HepG2 (cell line): ENCODE measurements around the gene CYTH1. TPM values are rescaled to one million over a fixed set of nuclear protein-coding genes. Genes with fewer than 3 reads are reported as not detected.

Source experiments
- ATAD3A ChIP-seq: sonication (generic); formaldehyde crosslinking; IDR thresholded peaks from 2 replicates; pipeline ENCODE4 v1.4.0; 2020; ENCODE audit warnings: missing genetic modification reagents
- ATF7 ChIP-seq, 2 experiments: fragments of 450-650 bp in 1 of 2; sonication (generic) in 1 of 2; formaldehyde crosslinking in 1 of 2; IDR thresholded peaks; 2 replicates each; pipeline versions ENCODE4 v1.4.0 to v1.6.1; 2016 to 2020; ENCODE audit warnings: antibody characterized with exemption in 1 of 2, mild to moderate bottlenecking in 1 of 2, missing genetic modification reagents in 1 of 2
- CENPBD1 ChIP-seq: sonication (generic); formaldehyde crosslinking; IDR thresholded peaks from 2 replicates; pipeline ENCODE4 v1.8.0; 2022; ENCODE audit warnings: missing genetic modification reagents, low read depth, mild to moderate bottlenecking, borderline replicate concordance
- EZH2 ChIP-seq: conservative IDR thresholded peaks from 2 replicates; pipeline ENCODE4 v1.6.1; 2012; ENCODE audit warnings: mild to moderate bottlenecking, low read depth, low read length, moderate library complexity
- GABPB1 ChIP-seq: IDR thresholded peaks from 2 replicates; pipeline ENCODE4 v1.6.1; 2016; ENCODE audit warnings: mild to moderate bottlenecking, missing genetic modification reagents, moderate library complexity, missing compliant biosample characterization
- GTF2F1 ChIP-seq: fragments of 150-350 bp; IDR thresholded peaks from 2 replicates; pipeline ENCODE4 v1.6.1; 2014; ENCODE audit warnings: low read length
- GTF3A ChIP-seq: sonication (generic); formaldehyde crosslinking; conservative IDR thresholded peaks from 2 replicates; pipeline ENCODE4 v1.4.0; 2020; ENCODE audit warnings: mild to moderate bottlenecking, missing genetic modification reagents
- IRF2 ChIP-seq: IDR thresholded peaks from 2 replicates; pipeline ENCODE4 v1.6.1; 2018; ENCODE audit warnings: missing genetic modification reagents, missing compliant biosample characterization
- IRX3 ChIP-seq: sonication (generic); formaldehyde crosslinking; IDR thresholded peaks from 2 replicates; pipeline ENCODE4 v1.8.1; 2023; ENCODE audit warnings: mild to moderate bottlenecking, low read depth, missing genetic modification reagents, borderline replicate concordance
- KDM5B ChIP-seq: sonication (generic); formaldehyde crosslinking; IDR thresholded peaks from 2 replicates; pipeline ENCODE4 v1.4.0; 2020; ENCODE audit warnings: missing genetic modification reagents, mild to moderate bottlenecking, borderline replicate concordance
- LBX2 ChIP-seq: sonication (generic); formaldehyde crosslinking; IDR thresholded peaks from 2 replicates; pipeline ENCODE4 v1.5.0; 2020; ENCODE audit warnings: missing genetic modification reagents, mild to moderate bottlenecking, borderline replicate concordance
- MAZ ChIP-seq, 2 experiments: sonication (generic) in 1 of 2; formaldehyde crosslinking in 1 of 2; IDR thresholded peaks; 2 replicates each; pipeline versions ENCODE4 v1.5.0 to v1.6.1; 2012 to 2020; ENCODE audit warnings: low read depth in 2 of 2, mild to moderate bottlenecking in 2 of 2, borderline replicate concordance in 1 of 2, improper control_type of control experiment in 1 of 2, low read length in 1 of 2, missing genetic modification reagents in 1 of 2, moderate library complexity in 1 of 2
- MXD3 ChIP-seq: IDR thresholded peaks from 2 replicates; pipeline ENCODE4 v1.6.1; 2016; ENCODE audit warnings: mild to moderate bottlenecking, missing biosample characterization, missing genetic modification reagents
- NCOA2 ChIP-seq: sonication (generic); formaldehyde crosslinking; IDR thresholded peaks from 2 replicates; pipeline ENCODE4 v1.8.0; 2022; ENCODE audit warnings: inconsistent platforms
- PRMT3 ChIP-seq: sonication (generic); formaldehyde crosslinking; IDR thresholded peaks from 2 replicates; pipeline ENCODE4 v1.8.1; 2022; ENCODE audit warnings: low read depth, mild to moderate bottlenecking, moderate library complexity, missing genetic modification reagents, borderline replicate concordance
- SAFB2 ChIP-seq: sonication (generic); formaldehyde crosslinking; IDR thresholded peaks from 2 replicates; pipeline ENCODE4 v1.5.1; 2020; ENCODE audit warnings: missing genetic modification reagents, low read depth, mild to moderate bottlenecking, borderline replicate concordance
- SALL2 ChIP-seq: sonication (generic); formaldehyde crosslinking; IDR thresholded peaks from 2 replicates; pipeline ENCODE4 v1.8.1; 2023; ENCODE audit warnings: mild to moderate bottlenecking, missing genetic modification reagents, inconsistent platforms
- SMARCE1 ChIP-seq: fragments of 450-650 bp; IDR thresholded peaks from 2 replicates; pipeline ENCODE4 v1.6.1; 2017; ENCODE audit warnings: borderline replicate concordance
- STAG1 ChIP-seq: sonication (generic); formaldehyde crosslinking; IDR thresholded peaks from 2 replicates; pipeline ENCODE4 v1.4.0; 2020; ENCODE audit warnings: missing genetic modification reagents
- TAF1 ChIP-seq: sonication (generic); formaldehyde crosslinking; IDR thresholded peaks from 2 replicates; pipeline ENCODE4 v1.4.0; 2020; ENCODE audit warnings: missing genetic modification reagents
- ZBTB2 ChIP-seq: sonication (generic); formaldehyde crosslinking; IDR thresholded peaks from 2 replicates; pipeline ENCODE4 v1.8.0; 2022; ENCODE audit warnings: low read depth, missing genetic modification reagents
- ZBTB7B ChIP-seq: sonication (generic); formaldehyde crosslinking; IDR thresholded peaks from 2 replicates; pipeline ENCODE4 v1.4.0; 2020; ENCODE audit warnings: missing genetic modification reagents
- ZNF121 ChIP-seq: sonication (generic); formaldehyde crosslinking; IDR thresholded peaks from 2 replicates; pipeline ENCODE4 v1.5.0; 2020; ENCODE audit warnings: mild to moderate bottlenecking, missing genetic modification reagents
- ZNF292 ChIP-seq: sonication (generic); formaldehyde crosslinking; IDR thresholded peaks from 2 replicates; pipeline ENCODE4 v1.8.1; 2022; ENCODE audit warnings: mild to moderate bottlenecking, low read depth, missing genetic modification reagents, borderline replicate concordance
- ZNF362 ChIP-seq: sonication (generic); formaldehyde crosslinking; IDR thresholded peaks from 2 replicates; pipeline ENCODE4 v1.4.0; 2020; ENCODE audit warnings: missing genetic modification reagents, mild to moderate bottlenecking, borderline replicate concordance
- ZNF749 ChIP-seq: sonication (generic); formaldehyde crosslinking; IDR thresholded peaks from 2 replicates; pipeline ENCODE4 v1.8.0; 2022; ENCODE audit warnings: mild to moderate bottlenecking, missing genetic modification reagents, moderate library complexity, borderline replicate concordance
- polyA plus RNA-seq, 8 experiments: library from polyadenylated mRNA; depleted of rRNA in 3 of 8; stranded (reverse) in 7 of 8; unstranded in 1 of 8; fragments of >200 nt; fragmentation: Illumina TruSeq in 4 of 8; extraction: Trizol in 4 of 8; gene quantifications; 2 replicates each; pipeline versions ENCODE4 v1.2.1 to v1.2.3, GENCODE V29; 2011 to 2016; ENCODE audit warnings: low read depth in 4 of 8, missing spikeins in 1 of 8, mixed read lengths in 1 of 8; ENCODE audit not compliant: insufficient read depth in 1 of 8
- total RNA-seq, 5 experiments: library from RNA; depleted of rRNA; stranded (reverse); fragments of >200 nt; fragmentation: Illumina TruSeq; extraction: Trizol; gene quantifications; 2 replicates each; pipeline ENCODE4 v1.2.3, GENCODE V29; 2016; ENCODE audit warnings: low read depth in 1 of 5

Gene CYTH1
- total and polyA plus RNA-seq, 2 of the 13 experiments (the other 11 are each of a cell fraction or from before 2014, with no cell fraction given): 20.1 to 48.9 TPM

GRCh38 chr17:78746263-78746948 is 35.7 kb downstream of the CYTH1 start (continued):
- no peak for TF ChIP-seq SAFB2
- TF ChIP-seq ZBTB7B (CRISPR knock-in tag): 0 out of 2 replicates have a peak, but pooled peaks have one; percentile 37
- TF ChIP-seq ATF7 (IDR thresholded peaks at IDR 0.05): no peak
- no peak for TF ChIP-seq ATF7 (CRISPR knock-in tag; IDR thresholded peaks at IDR 0.05)
- no peak for TF ChIP-seq GTF3A (CRISPR knock-in tag)
- TF ChIP-seq ZNF292 (CRISPR knock-in tag): no peak
- no peak for TF ChIP-seq GTF2F1
- TF ChIP-seq LBX2 (CRISPR knock-in tag): no peak
- TF ChIP-seq NCOA2 (CRISPR knock-in tag): peak; percentile 29; the same call in 1 of the 2 replicates
- no peak for TF ChIP-seq MAZ (IDR thresholded peaks at IDR 0.05; ENCODE audit: borderline replicate concordance, low read depth, low read length)
- no peak for TF ChIP-seq MAZ (CRISPR knock-in tag; IDR thresholded peaks at IDR 0.05; ENCODE audit: low read depth)
- no peak; the same call in 1 of the 2 replicates for TF ChIP-seq GABPB1 (CRISPR knock-in tag)
- no peak for TF ChIP-seq SALL2 (CRISPR knock-in tag)
- TF ChIP-seq STAG1 (CRISPR knock-in tag): no peak
- no peak for TF ChIP-seq CENPBD1 (CRISPR knock-in tag)
- no peak for TF ChIP-seq ZBTB2 (CRISPR knock-in tag)
- TF ChIP-seq IRX3: no peak
- no peak for TF ChIP-seq EZH2
- TF ChIP-seq ZNF362 (CRISPR knock-in tag): no peak
- no peak for TF ChIP-seq ZNF121 (CRISPR knock-in tag)
- no peak for TF ChIP-seq TAF1 (CRISPR knock-in tag)
- TF ChIP-seq MXD3: no peak
- no peak for TF ChIP-seq IRF2 (CRISPR knock-in tag)
- no peak for TF ChIP-seq ATAD3A
- 0 out of 2 replicates have a peak, but pooled peaks have one; percentile 26 for TF ChIP-seq KDM5B (CRISPR knock-in tag)
- no peak for TF ChIP-seq PRMT3 (CRISPR knock-in tag)
- TF ChIP-seq ZNF749 (CRISPR knock-in tag): no peak
- no peak for TF ChIP-seq SMARCE1
